ENCODE data around the gene TOM1L2.

Gene TOM1L2

GRCh38 chr17:17796787-17797061, 175.5 kb downstream of the TOM1L2 start:
- DNase-seq: no peak

GRCh38 chr17:17795946-17796786, 176.0 kb downstream of the TOM1L2 start:
- no peak for DNase-seq

GRCh38 chr17:17795296-17795695, 176.9 kb downstream of the TOM1L2 start:
- DNase-seq: no peak

GRCh38 chr17:17794382-17794781, 177.8 kb downstream of the TOM1L2 start:
- DNase-seq: no peak

Measured in activated effector memory CD4-positive, alpha-beta T cell treated with Interleukin-2 at 50 U/mL for 16 hours (primary cell).